WTC11 (cell line): Measurements from ENCODE around the gene KRTAP13-4. TPM values are rescaled to one million over a fixed set of nuclear protein-coding genes. Genes with fewer than 3 reads are reported as not detected.

Experiments
- ATAC-seq: fragments of 200-7000 bp; cut with Tn5 transposase; 2 replicates; pipeline ENCODE4 v1.10.0; 2021; ENCODE audit warnings: mild to moderate bottlenecking, moderate library complexity
- CTCF ChIA-PET: fragments of 300-600 bp; sonication (Branson Sonifier 250); formaldehyde crosslinking; loops from one replicate; lab custom pipeline; 2021; ENCODE audit warnings: antibody characterized with exemption; lab: Charles Lee
- POLR2A ChIA-PET: fragments of 350-600 bp; sonication (Branson Sonifier 250); formaldehyde crosslinking; loops from one replicate; lab custom pipeline; 2021; ENCODE audit warnings: antibody characterized with exemption; lab: Charles Lee
- DNase-seq: peaks from one replicate; pipeline ENCODE4 v3.0.0; 2021; ENCODE audit warnings: low spot score
- H3K27ac Mint-ChIP-seq: 2 replicates; pipeline ENCODE4 v1.8.0; 2021; ENCODE audit warnings: mixed read lengths
- H3K27me3 Mint-ChIP-seq: 2 replicates; pipeline ENCODE4 v1.8.0; 2021; ENCODE audit warnings: low read depth, mild to moderate bottlenecking, moderate library complexity, mixed read lengths
- H3K36me3 Mint-ChIP-seq: 2 replicates; pipeline ENCODE4 v1.8.0; 2021; ENCODE audit warnings: mixed read lengths
- H3K4me1 Mint-ChIP-seq: 2 replicates; pipeline ENCODE4 v1.8.0; 2022; ENCODE audit warnings: mixed read lengths
- H3K4me3 Mint-ChIP-seq: 2 replicates; pipeline ENCODE4 v1.8.0; 2021; ENCODE audit warnings: mild to moderate bottlenecking, moderate library complexity, mixed read lengths
- H3K9me3 Mint-ChIP-seq: 2 replicates; pipeline ENCODE4 v1.8.0; 2021; ENCODE audit warnings: mixed read lengths
- ELF4 ChIP-seq: sonication (generic); formaldehyde crosslinking; IDR thresholded peaks from 2 replicates; pipeline ENCODE4 v1.8.1; 2022; ENCODE audit warnings: low read depth, mild to moderate bottlenecking, moderate library complexity, missing genetic modification reagents
- FOXP1 ChIP-seq: sonication (generic); formaldehyde crosslinking; IDR thresholded peaks from 2 replicates; pipeline ENCODE4 v1.8.0; 2022; ENCODE audit warnings: missing genetic modification reagents, mild to moderate bottlenecking, moderate library complexity, borderline replicate concordance
- KAT7 ChIP-seq: sonication (generic); formaldehyde crosslinking; IDR thresholded peaks from 2 replicates; pipeline ENCODE4 v1.8.1; 2023; ENCODE audit warnings: missing genetic modification reagents, mild to moderate bottlenecking, borderline replicate concordance
- NFE2L1 ChIP-seq: sonication (generic); formaldehyde crosslinking; IDR thresholded peaks from 2 replicates; pipeline ENCODE4 v1.8.1; 2023; ENCODE audit warnings: missing genetic modification reagents
- PRRX2 ChIP-seq: fragments of 250-450 bp; sonication (Bioruptor Pico); IDR thresholded peaks from 2 replicates; pipeline ENCODE4 v1.8.0; 2021; ENCODE audit warnings: mild to moderate bottlenecking
- SP1 ChIP-seq: sonication (generic); formaldehyde crosslinking; conservative IDR thresholded peaks from 2 replicates; pipeline ENCODE4 v1.8.1; 2022; ENCODE audit warnings: missing genetic modification reagents
- ZNF396 ChIP-seq: fragments of 250-450 bp; sonication (Bioruptor Pico); IDR thresholded peaks from 2 replicates; pipeline ENCODE4 v1.8.0; 2021; ENCODE audit warnings: mild to moderate bottlenecking, moderate library complexity, borderline replicate concordance
- total RNA-seq: library from RNA; stranded (reverse); gene quantifications from 3 replicates; pipeline ENCODE4 v1.2.3, GENCODE V29; 2021
- TF ChIP-seq, protein P1 (sequence below): fragments of 250-450 bp; sonication (Bioruptor Pico); IDR thresholded peaks from 2 replicates; pipeline ENCODE4 v1.9.0; 2021; ENCODE audit warnings: mild to moderate bottlenecking, borderline replicate concordance
- TF ChIP-seq, protein P2 (sequence below): fragments of 250-450 bp; sonication (Bioruptor Pico); IDR thresholded peaks from 2 replicates; pipeline ENCODE4 v2.1.2; 2022; ENCODE audit warnings: mild to moderate bottlenecking, moderate library complexity
- TF ChIP-seq, protein P3 (sequence below): sonication (generic); formaldehyde crosslinking; IDR thresholded peaks from 2 replicates; pipeline ENCODE4 v1.8.0; 2022; ENCODE audit warnings: mild to moderate bottlenecking, missing genetic modification reagents
- TF ChIP-seq, protein P4 (sequence below): sonication (generic); formaldehyde crosslinking; IDR thresholded peaks from 2 replicates; pipeline ENCODE4 v1.8.1; 2022; ENCODE audit warnings: missing genetic modification reagents, borderline replicate concordance
- TF ChIP-seq, protein P5 (sequence below): sonication (generic); formaldehyde crosslinking; IDR thresholded peaks from 2 replicates; pipeline ENCODE4 v1.8.0; 2022; ENCODE audit warnings: mild to moderate bottlenecking, missing genetic modification reagents

The KRTAP13-4 gene
- total RNA-seq, 1 experiment from 2014 or later = not detected

DNA sequence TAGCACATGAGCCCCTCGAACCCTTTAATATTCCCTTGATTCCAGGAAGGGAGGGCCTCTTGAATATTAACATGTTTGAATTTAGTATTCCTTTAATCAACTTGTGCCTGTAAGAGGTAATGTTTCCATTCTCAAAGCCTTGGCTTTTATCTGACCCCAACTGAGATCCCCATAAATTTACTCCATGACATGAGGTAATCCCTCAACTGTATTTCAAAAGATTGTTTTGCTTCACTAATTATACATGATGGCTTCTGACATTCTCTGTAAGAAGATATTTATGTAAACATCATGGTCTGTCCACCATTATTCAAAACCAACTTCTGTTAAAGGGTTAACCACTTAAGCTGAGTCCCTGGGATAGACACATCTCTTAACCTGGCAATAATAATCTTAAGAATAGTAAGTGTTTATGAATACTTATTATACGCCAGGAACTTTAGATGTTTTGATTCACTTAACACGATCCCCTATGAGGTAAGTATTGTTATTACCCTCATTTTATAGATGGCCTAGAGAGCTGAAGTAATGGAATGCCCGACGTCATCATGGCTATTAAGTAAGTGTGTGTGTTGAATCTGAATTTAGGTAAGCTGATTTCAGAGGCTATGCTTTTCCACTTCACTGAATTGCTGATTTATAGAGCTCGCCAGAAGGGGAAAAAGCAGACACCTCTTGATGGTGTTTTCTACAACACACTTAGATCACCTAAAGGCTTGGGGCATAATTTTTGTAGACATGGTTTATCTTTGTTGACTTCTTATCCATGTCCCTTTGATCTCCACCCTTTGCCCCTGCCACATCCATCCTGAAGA is 39.1 kb downstream of the KRTAP13-4 start:
- H3K27ac Mint-ChIP-seq = no peak overlapping the region
- ATAC-seq (no peak), DNase-seq (no peak)
- no peaks in the 10 kb centered on the region for H3K4me1 Mint-ChIP-seq
- H3K9me3 Mint-ChIP-seq = no peaks in the 10 kb centered on the region
- no peaks in the 10 kb centered on the region for H3K36me3 Mint-ChIP-seq
- no peaks in the 10 kb centered on the region for H3K27me3 Mint-ChIP-seq
- no peak for TF ChIP-seq ELF4
- TF ChIP-seq PRRX2 (CRISPR knock-in tag) = no peak
- TF ChIP-seq, protein P1, sequence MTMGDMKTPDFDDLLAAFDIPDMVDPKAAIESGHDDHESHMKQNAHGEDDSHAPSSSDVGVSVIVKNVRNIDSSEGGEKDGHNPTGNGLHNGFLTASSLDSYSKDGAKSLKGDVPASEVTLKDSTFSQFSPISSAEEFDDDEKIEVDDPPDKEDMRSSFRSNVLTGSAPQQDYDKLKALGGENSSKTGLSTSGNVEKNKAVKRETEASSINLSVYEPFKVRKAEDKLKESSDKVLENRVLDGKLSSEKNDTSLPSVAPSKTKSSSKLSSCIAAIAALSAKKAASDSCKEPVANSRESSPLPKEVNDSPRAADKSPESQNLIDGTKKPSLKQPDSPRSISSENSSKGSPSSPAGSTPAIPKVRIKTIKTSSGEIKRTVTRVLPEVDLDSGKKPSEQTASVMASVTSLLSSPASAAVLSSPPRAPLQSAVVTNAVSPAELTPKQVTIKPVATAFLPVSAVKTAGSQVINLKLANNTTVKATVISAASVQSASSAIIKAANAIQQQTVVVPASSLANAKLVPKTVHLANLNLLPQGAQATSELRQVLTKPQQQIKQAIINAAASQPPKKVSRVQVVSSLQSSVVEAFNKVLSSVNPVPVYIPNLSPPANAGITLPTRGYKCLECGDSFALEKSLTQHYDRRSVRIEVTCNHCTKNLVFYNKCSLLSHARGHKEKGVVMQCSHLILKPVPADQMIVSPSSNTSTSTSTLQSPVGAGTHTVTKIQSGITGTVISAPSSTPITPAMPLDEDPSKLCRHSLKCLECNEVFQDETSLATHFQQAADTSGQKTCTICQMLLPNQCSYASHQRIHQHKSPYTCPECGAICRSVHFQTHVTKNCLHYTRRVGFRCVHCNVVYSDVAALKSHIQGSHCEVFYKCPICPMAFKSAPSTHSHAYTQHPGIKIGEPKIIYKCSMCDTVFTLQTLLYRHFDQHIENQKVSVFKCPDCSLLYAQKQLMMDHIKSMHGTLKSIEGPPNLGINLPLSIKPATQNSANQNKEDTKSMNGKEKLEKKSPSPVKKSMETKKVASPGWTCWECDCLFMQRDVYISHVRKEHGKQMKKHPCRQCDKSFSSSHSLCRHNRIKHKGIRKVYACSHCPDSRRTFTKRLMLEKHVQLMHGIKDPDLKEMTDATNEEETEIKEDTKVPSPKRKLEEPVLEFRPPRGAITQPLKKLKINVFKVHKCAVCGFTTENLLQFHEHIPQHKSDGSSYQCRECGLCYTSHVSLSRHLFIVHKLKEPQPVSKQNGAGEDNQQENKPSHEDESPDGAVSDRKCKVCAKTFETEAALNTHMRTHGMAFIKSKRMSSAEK = no peak
- TF ChIP-seq, protein P2, sequence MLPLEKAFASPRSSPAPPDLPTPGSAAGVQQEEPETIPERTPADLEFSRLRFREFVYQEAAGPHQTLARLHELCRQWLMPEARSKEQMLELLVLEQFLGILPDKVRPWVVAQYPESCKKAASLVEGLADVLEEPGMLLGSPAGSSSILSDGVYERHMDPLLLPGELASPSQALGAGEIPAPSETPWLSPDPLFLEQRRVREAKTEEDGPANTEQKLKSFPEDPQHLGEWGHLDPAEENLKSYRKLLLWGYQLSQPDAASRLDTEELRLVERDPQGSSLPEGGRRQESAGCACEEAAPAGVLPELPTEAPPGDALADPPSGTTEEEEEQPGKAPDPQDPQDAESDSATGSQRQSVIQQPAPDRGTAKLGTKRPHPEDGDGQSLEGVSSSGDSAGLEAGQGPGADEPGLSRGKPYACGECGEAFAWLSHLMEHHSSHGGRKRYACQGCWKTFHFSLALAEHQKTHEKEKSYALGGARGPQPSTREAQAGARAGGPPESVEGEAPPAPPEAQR = no peak
- TF ChIP-seq, protein P3, sequence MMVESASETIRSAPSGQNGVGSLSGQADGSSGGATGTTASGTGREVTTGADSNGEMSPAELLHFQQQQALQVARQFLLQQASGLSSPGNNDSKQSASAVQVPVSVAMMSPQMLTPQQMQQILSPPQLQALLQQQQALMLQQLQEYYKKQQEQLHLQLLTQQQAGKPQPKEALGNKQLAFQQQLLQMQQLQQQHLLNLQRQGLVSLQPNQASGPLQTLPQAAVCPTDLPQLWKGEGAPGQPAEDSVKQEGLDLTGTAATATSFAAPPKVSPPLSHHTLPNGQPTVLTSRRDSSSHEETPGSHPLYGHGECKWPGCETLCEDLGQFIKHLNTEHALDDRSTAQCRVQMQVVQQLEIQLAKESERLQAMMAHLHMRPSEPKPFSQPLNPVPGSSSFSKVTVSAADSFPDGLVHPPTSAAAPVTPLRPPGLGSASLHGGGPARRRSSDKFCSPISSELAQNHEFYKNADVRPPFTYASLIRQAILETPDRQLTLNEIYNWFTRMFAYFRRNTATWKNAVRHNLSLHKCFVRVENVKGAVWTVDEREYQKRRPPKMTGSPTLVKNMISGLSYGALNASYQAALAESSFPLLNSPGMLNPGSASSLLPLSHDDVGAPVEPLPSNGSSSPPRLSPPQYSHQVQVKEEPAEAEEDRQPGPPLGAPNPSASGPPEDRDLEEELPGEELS (CRISPR knock-in tag) = no peak
- no peak for TF ChIP-seq FOXP1 (CRISPR knock-in tag)
- TF ChIP-seq NFE2L1 = no peak
- no peak for TF ChIP-seq ZNF396
- TF ChIP-seq, protein P4, sequence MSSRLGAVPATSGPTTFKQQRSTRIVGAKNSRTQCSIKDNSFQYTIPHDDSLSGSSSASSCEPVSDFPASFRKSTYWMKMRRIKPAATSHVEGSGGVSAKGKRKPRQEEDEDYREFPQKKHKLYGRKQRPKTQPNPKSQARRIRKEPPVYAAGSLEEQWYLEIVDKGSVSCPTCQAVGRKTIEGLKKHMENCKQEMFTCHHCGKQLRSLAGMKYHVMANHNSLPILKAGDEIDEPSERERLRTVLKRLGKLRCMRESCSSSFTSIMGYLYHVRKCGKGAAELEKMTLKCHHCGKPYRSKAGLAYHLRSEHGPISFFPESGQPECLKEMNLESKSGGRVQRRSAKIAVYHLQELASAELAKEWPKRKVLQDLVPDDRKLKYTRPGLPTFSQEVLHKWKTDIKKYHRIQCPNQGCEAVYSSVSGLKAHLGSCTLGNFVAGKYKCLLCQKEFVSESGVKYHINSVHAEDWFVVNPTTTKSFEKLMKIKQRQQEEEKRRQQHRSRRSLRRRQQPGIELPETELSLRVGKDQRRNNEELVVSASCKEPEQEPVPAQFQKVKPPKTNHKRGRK (CRISPR knock-in tag) = no peak
- TF ChIP-seq, protein P5, sequence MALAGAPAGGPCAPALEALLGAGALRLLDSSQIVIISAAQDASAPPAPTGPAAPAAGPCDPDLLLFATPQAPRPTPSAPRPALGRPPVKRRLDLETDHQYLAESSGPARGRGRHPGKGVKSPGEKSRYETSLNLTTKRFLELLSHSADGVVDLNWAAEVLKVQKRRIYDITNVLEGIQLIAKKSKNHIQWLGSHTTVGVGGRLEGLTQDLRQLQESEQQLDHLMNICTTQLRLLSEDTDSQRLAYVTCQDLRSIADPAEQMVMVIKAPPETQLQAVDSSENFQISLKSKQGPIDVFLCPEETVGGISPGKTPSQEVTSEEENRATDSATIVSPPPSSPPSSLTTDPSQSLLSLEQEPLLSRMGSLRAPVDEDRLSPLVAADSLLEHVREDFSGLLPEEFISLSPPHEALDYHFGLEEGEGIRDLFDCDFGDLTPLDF (CRISPR knock-in tag) = no peak
- no peak for TF ChIP-seq SP1 (CRISPR knock-in tag)
- TF ChIP-seq, all 79 proteins: peak for 0
- CTCF ChIA-PET = no interaction called here
- no peak overlapping the region for H3K4me3 Mint-ChIP-seq
- POLR2A ChIA-PET = no interaction called here

DNA sequence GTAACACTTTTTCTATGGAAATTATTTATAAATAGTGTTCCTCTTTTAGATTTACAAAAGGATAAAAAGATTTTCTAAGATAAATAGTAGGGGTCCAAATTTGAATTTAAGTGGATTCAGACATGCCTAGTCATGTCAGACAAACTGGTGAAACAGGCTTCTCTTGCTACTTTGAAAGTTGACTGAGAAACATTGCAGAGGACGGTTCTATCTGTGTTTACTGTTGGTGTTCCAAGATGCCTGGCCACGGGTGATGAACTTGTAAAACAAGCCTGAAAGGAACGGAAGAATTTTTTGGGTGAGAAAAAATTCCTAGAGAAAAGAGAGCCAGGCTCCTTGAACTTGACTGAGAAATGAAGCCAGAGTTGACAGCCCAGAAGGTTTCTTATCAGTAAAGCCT is 48.0 kb downstream of the KRTAP13-4 start:
- H3K27me3 Mint-ChIP-seq = no peaks in the 10 kb centered on the region
- no peak for ATAC-seq
- POLR2A ChIA-PET = no interaction called here
- H3K36me3 Mint-ChIP-seq = no peaks in the 10 kb centered on the region
- DNase-seq = no peak
- TF ChIP-seq PRRX2 (CRISPR knock-in tag) = no peak
- TF ChIP-seq KAT7 (CRISPR knock-in tag) = no peak
- no peak for TF ChIP-seq FOXP1 (CRISPR knock-in tag)
- CTCF ChIA-PET = no interaction called here
- H3K9me3 Mint-ChIP-seq = no peaks in the 10 kb centered on the region; the same call in 1 of the 2 replicates
- H3K4me1 Mint-ChIP-seq = peaks cover 4% of the 10 kb centered on the region; the same call in 1 of the 2 replicates
- H3K27ac Mint-ChIP-seq = no peak overlapping the region
- H3K4me3 Mint-ChIP-seq = no peak overlapping the region
